ENCODE results near the gene PBX2.

Gene PBX2

DNA sequence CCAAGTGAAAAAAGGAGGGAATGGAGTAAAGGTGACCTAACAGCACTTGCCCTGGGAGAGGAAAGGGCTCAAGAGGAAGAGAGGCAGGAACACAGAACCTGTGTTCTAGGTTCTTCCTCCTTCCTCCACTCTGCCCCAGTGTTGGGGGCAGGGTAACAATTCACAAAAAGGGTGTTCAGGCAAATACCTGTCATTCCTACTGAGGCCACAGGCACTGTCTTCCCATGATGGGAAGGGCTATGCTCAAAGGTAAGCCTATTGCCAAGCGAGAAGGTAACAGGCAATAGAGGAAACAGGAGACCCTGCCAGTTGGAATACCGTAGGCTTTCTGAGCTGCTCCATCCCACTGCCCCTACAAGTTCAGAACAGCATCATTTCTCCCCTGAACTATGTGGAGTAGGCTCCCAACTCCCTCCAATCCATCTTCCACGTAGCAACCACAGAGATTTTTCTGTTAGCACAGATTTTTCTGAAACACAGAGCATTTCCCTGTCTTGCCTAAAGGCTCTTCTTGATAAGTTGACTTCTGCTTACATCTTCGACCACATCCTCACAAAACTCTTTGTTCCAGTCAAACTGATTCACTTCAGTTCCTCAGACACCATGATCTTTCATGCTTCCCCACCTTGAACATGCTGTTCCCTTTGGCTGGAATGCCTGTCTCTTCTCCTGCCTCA lies 16.8 kb downstream of the PBX2 start:
- no peak for DNase-seq (ENCODE audit: low read depth, low spot score)

DNA sequence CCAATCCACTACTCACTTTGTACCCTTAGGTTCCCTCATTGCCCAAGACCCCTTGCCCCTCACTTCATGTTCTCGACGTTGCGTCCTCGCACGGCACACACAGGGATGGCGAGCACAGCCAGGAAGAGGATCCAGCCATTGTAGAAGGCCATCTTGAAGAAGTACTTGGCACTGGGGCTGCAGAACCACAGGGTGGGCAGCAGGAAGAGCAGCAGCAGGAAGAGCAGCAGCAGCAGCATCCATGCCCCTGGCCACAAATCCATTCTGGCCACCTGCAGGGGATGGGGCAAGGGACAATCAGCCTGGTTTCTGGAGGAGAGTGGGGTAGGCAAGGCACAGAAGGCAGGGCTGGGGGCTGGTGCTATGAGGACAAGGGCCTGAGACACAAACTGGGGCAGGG lies 18.8 kb downstream of the PBX2 start:
- no peak for DNase-seq (ENCODE audit: low read depth, low spot score)

DNA sequence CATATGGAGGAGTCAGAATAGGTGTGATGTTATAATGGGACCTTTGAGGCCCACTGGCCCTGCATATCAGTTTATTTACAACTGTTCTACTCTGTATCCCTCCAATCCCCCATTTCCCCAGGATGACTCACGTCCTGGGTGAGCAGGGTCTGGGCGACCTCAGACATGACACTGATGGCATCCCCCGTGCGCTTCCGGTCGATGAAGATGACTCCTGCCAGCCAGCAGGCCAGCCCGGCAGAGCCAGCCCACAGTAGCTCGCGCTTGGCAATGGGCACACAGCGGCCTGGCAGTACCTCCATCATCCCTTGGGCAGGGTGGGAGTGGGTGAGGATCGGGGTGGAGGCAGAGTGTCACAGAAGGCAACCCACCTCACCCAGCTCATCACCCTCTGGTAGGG lies 19.7 kb downstream of the PBX2 start:
- DNase-seq (ENCODE audit: low read depth, low spot score): no peak

DNA sequence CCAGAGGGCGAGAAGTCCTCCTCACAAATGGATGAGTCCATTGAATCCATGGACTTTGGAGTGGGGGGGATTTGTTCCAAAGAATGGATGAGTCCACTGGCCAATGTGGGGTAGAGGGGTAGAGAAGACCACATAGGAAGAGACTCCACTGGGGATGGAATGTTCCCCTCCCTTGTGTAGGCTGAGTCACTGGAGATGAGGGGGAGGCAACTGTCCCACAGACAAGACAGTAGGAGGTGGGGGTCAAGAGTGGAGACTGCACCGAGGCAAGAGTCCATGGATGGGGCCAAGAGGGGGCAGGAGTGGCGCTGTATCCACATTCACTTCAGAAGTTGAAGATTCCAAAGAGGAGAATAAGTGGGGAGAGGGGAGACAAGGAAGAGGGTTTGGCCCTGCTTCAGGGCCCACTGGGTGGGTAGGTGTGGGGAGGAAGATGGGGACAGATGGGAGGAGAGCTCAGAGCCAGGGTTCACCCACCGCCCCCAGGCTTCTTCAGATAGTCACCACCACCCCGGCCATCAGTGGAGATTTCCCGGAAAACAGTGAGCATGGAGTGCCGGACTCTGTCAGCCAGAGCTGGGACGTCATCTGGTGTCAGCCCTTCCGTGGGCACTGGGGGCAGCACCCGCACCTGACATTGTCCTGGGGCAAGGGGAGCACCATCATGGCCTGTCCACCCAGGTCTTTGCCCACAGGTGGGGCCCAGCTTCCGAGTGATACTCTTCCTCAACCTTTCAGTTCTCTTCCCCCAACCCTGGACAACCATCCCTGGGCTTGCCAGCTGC lies 21.0 kb downstream of the PBX2 start:
- DNase-seq (ENCODE audit: low read depth, low spot score): no peak

DNA sequence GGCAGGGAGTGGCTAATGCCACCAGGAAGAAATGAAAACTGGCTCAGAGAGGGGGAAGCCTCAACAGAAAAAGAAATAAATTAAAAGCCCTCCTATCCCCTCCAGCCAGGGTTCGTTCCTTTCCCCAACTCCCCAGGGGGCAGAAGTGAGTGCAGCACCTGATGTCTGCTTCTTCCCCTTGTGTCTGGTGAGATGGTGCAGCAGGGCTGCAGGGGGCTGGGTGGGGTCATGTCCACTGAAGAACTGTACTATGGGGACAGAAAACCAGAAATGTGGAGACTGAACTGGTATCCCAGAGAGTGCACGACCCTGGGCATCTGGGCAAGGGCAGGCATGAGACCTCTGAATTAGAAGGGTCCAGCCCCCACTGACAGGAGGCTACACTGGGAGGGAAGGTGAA lies 21.7 kb downstream of the PBX2 start:
- DNase-seq (ENCODE audit: low read depth, low spot score): no peak

DNA sequence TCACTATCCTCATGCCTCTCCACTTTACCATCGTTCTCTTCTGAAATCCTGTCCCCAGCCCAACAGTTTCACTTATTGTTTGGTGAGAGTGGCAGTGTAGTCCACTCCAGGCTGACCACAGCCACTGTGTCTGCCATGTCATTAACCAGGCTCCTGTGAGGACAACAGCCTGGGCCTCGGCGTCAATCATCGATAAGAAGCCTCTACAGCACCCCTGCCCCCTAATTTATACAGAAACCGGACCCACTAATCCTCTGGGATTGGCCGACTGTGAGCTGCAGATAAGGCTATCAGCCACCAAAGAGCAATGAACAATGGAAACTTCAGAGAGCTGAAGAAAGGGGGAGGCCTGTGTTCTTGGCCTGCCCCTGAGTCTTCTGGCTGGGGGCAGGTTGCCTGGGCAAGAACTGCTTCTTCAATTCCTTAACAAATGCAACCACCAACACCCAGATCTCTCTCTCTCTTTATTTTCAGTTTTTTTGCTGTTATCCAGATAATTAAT lies 22.2 kb downstream of the PBX2 start:
- peak; percentile 17 for DNase-seq (ENCODE audit: low read depth, low spot score)

DNA sequence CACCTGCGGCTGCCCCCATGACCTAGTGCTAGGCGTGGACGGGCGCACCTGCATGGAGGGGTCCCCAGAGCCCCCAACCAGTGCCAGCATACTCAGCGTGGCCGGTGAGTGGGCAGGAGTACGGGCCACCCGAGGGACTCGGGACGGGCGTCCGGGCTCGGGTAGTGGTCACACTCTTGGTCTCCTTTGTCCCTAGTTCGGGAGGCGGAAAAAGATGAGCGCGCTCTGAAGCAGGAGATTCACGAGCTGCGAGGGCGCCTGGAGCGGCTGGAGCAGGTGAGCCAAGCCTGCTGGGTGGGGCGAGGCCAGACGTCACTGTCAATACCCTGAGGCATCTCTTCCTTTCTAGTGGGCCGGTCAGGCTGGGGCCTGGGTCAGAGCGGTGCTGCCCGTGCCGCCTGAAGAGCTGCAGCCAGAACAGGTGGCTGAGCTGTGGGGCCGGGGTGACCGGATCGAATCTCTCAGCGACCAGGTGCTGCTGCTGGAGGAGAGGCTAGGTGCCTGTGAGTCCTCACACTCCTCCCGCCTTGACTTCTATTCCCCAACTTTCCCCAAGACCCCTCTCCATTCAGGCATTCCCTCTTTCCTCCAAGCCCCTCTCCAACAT lies 22.7 kb downstream of the PBX2 start:
- no peak for DNase-seq (ENCODE audit: low read depth, low spot score)

DNA sequence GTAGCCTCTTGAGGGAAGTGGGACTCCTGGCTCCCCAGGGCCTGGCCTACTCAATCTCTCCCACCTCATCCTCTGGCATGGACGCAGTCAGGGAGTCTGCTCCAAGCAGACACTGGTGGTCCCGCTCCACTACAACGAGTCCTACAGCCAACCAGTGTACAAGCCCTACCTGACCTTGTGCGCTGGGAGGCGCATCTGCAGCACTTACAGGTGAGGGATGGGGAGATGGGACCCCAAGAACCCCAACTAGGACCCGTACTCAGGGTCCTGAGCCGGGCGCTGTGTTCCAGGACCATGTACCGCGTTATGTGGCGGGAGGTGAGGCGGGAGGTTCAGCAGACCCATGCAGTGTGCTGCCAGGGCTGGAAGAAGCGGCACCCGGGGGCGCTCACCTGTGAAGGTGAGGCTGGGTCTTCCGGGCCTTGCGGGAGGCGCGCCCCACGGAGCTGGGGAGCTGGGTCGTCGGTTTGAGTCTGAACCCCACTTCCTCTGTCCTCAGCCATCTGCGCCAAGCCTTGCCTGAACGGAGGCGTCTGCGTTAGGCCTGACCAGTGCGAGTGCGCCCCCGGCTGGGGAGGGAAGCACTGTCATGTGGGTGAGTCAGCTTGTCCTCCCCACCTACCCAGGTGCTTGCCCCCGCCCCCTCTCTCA lies 23.5 kb downstream of the PBX2 start:
- DNase-seq (ENCODE audit: low read depth, low spot score): no peak

DNA sequence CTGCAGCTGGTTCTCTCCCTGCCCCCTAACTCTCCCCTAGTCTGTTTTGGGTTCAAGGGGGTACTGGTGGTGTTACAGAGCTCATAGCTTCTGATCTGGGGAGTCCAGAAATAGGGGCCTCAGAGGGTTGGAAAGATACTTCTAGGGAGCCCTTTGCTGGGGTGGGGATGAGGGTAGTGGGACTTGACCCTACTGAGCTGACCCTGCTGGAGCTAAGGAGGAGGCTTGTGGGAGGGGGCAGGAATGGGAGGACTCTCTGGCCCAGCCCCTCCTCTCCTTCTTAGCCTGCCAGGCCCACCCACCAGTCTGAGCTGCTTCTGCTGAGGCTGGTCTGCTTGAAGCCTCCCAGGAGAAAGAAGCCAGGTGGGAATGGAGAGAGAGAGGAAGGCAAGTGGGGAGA lies 25.7 kb downstream of the PBX2 start, which contains the start of gene EGFL8:
TSS of gene EGFL8 (plus strand) at position 301 of the 400 bp plus-strand sequence. CDS start 1,571 bp downstream, outside the sequence.
- no peak for DNase-seq (ENCODE audit: low read depth, low spot score)

DNA sequence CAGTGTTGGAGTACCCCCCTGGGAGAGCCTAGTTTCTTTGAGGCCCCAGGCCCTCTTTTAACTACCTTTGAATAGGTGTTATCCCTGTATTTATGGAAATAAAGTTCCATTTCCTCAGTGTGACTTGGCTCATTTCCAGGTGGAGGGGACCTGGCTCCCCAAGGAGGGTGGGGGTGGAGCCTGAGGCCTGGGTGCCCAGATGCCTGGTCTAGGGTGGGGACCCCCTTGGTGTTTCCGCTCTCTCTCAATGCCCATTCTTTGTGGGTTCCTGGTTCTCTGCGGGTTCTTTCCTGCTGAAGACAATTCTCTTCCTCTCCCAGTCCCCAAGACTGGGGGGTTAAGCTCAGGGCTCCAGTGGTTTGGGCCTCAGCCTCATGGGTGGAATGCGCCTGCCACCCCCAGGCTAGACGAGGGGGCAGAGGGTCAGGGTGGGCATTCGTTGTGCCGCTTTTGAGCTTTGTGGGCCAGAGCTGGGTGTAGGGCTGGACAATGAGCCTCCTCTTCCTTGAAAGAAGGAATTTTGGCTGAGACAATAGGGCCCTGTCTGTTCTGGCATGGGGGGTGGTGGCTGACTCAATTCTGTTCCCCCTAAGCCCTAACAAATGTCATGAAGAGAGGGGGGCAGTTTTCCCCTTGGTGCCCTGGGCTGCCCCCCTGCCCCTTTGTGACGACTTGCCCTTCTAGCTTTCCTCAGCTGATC lies 26.3 kb downstream of the PBX2 start:
- no peak for DNase-seq (ENCODE audit: low read depth, low spot score)

DNA sequence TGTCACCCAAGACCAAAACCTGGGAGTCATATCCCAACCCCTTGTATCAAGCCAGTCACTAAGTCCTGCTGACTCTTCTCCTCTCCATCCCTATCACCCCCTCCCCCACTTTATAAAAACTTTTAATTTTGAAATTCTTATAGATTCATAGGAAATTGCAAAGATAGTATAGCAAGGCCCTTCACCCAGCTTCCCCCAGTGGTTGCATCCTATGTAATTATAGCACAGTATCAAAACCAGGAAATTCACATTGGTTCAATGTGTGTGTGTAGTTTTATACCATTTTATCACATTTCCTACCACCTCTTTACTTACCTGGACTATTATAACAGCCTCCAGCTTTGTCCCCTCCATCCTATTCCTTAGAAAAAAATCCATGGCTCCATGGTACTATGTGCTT lies 31.9 kb downstream of the PBX2 start:
- DNase-seq (ENCODE audit: low read depth, low spot score): no peak

DNA sequence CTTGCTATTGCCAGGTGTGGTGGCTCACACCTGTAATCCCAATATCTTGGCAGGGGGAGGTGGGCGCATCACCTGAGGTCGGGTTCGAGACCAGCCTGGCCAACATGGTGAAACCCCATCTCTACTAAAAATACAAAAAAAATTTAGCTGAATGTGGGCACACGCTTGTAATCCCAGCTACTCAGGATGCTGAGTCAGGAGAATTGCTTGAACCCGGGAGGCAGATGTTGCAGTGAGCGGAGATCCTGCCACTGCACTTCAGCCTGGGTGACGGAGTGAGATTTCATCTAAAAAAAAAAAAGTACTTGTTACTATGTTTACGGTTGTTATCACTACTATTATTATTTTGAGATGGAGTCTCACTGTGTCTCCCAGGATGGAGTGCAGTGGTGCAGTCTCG lies 33.1 kb downstream of the PBX2 start:
- no peak for DNase-seq (ENCODE audit: low read depth, low spot score)

DNA sequence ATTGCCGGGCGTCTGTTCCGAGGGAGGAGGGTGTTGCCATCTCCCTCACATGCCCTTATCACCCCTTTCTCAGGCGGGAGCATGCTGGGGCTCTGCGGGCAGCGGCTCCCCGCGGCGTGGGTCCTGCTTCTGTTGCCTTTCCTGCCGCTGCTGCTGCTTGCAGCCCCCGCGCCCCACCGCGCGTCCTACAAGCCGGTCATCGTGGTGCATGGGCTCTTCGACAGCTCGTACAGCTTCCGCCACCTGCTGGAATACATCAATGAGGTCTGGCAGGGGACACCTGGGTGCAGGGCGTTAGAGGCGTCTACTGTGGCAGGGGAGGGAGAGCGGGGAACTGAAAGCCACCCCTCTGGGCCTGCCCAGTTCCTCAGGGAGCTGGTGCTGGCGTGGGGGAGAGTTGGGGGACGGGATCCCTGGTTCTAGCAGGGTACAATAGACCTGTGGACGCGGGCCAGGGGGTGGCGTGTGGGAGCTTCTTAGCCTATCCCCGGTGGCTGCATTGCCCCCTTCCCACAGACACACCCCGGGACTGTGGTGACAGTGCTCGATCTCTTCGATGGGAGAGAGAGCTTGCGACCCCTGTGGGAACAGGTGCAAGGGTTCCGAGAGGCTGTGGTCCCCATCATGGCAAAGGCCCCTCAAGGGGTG lies 35.4 kb downstream of the PBX2 start:
- peak; percentile 83 for DNase-seq (ENCODE audit: low read depth, low spot score)

DNA sequence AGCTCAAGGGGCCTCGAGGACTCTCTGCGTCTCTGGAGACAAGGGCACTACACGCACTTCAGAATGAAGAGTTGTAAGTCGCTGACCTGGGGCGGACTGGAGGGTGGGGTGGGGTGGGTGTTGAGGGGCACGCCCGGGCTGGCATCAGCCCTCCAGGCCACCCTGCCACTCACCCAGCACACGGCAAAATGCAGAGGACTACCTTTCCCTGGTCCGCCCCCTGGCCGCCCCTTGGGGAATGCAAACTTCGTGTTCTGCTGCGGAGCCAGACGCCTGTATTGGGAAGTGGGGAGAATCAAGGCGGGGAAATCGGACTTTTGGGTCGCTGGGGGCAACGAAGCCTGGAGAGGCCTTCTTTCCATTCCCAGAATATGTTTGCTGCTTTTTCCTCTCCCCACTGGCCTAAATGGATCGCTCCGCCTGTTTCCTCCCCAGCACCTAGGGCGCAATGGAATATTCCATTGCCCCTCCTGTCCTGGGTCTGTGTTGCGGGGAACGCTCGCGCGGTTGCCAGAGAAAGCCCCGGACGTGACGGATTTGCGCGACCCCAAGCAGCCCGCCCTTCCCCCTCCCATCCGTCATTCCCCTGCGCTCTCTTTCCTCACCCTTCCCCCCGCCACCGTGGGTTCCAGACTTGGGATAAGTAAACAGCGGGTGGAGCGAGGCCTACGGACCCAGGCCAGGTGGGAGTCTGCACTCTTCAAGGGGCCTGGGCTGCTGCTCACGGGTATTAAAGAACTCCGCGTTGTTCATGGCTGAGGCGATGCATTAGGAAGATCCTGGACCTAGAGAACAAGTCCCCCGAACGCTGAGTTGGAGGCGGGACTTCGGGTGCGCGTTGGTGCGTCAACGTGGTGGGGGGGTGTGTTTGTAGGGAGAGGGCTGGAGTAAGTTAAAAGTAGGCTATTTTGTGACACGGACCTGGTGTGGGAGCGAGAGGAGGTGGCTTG lies 36.2 kb downstream of the PBX2 start, which contains the start of gene PPT2:
TSS of gene PPT2 (plus strand) at position 578 of the 950 bp plus-strand sequence. CDS start 454 bp downstream, outside the sequence.
- peak; percentile 97 for DNase-seq (ENCODE audit: low read depth, low spot score)

DNA sequence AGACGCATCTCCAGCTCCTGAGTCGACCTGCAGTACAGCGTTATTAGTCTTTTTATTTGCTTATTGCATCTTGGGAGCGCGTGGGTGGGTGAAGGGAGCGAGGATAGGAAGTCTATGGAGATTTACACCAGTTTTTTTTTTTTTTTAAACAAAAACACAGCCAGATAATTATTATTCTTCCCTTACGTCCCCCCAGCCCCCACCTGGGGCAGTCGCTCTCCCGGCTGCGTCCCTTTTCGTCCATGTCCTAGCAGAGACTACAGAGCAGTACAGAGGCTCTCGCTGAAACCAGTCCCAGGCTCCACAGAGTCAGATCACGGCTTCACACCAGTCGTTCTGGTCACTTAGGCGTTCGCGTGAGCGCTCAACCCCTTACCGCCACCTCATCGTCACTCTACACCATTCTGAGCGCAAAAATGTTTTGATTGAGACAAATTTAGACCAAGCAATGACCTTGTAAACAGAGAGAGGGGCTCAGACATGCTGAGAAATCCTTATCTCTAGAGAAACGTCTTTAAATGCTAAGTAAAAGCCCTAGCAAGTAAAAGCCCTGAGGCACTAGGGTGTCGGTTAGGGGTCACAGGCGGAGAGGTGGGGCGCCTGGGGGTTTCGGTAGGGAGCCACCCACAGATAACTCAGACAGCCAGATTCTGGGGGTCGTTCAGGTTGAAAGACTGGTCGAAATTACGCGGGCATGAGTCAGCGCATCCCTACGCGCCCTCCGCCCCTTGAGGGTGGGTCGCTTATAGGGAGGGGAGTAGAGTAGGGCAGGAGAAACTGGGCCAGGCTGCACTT lies 37.0 kb downstream of the PBX2 start:
- DNase-seq (ENCODE audit: low read depth, low spot score): peak; percentile 56

DNA sequence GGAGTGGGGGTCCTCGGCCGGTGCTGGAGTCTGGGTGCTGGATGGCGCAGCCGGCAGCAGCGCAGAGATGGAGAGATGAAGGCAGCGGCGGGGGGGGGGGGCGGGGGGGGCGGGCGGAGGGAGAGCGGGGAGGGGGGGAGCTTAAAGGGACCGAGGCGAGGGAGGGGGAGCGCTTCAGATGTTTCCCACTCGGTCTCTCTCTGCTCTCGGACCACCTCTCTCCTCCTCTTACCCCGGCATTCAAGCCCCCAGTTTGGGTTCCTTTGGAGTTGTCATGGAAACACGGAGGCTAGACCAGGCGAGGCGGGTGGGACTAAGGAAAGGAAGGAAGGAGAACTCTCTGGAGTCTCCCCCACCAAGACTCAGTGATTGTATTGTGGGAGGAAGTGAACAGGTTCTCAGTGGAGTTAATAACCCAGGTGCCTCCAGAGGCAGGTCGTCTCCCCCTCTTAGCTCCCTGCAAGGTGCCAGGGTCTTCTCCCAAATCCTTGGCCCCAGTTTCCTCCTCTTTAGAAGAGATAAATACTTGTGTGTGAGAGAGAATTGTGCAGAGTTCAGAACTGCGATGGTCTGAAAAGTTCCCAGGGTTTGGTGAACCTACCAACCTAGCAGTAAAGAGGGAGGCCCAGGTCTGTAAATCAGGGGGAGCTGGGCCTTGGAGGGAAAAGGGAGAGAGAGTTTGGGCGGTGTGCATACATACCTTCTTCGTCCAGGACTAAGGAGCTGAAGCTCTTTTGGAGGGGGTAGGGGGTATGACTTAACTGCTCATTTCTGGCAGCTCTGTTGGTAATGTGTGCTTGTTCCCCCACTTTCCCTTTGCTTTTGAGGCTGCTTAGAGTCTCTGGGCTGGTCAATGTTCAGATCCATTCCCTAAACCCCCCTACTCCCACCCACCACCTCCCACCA lies 37.9 kb downstream of the PBX2 start, which contains the start of gene PRRT1:
TSS of gene PRRT1 (minus strand) at position 77 of the 906 bp plus-strand sequence. CDS start 112 bp downstream, outside the sequence.
- no peak for DNase-seq (ENCODE audit: low read depth, low spot score)

DNA sequence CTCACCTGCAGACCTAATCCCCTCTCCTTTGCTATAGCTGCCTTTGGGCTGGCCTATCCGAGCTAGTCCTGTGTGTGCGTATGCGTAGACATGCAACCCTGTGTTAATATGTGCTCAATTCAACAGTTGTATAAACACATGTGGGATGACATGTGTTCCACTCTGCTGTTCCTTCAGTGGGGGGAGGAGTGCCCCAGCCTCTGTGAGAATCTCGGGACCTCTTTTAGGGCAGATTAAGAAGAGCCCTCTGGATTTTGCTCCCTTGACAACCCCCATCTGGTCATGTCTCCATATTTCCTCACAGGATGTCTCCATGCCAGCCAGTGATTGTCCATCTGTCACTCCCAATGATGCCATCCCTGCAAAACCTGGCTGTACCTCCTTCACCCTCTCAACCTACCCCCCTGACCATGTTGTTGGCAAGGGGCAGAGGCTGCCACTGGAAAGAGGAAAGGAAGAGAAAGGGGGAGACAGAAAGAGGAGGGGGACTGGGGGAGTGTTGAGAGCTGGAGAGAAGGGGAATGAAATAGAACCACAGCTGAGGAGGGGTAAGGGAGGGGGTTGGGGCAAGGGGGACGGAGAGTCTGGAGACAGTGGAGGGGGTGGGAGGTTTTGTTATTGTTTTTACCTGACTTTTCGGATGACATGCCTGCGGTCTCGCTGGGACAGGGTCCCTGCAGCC lies 38.7 kb downstream of the PBX2 start:
- no peak for DNase-seq (ENCODE audit: low read depth, low spot score)

Measured in astrocyte of the hippocampus (primary cell).